GM19372 (cell line): Measurements from ENCODE around the gene ZFP36.
A peak's percentile ranks its signal among the peaks of the same experiment; 100 is the strongest.

Experiments
- ATAC-seq: cut with Tn5 transposase; IDR thresholded peaks from one replicate; pipeline ENCODE4 v1.9.1; 2021; ENCODE audit warnings: mild to moderate bottlenecking, low read depth, moderate library complexity; ENCODE audit not compliant: unreplicated experiment

The ZFP36 gene

DNA sequence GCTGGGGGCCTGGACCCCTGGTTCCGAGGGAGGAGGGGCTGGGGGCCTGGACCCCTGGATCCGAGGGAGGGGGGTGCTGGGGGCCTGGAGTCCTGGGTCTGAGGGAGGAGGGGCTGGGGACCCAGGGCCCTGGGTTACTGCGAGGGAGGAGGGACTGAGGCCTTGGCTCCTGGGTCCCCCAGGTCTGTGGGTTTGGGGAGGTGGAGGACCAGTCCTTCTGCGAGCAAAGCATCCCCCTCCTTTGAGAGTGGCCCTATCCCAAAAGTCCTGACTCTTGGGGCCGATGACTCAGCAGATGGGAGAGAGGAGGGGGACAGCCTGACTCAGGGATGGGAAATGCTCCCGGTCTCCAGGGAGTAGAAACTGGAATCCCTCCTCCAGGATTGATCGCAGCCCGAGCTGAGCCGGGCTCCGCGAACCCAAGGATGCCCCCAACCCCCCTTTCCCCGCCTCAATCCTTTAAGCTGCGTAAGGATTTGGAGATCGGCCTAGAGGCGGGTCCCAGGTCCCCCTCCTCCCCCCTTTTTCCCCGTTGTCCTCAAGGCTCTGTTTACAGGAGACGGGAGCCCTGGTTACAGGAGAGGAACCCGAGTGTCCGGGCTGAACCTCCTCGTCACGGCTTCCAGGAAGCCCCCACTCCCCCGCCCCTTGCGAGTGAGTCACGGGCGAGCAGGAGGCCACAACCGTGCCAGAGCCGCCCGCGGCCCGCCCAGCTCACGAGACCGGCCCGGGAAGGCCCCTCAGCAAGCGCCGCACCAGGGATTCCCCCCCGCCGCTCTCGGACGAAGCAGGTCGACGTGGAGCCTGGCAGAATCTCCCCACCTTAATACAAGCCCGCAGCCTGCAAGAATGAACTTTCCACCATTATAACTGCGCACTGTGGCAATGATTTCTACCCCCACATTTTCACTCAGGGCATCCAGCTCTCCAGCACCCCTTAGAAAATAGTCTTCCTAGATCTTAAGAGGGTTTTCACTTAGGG lies 3.0 kb upstream of the ZFP36 start:
- ATAC-seq, result no peak

DNA sequence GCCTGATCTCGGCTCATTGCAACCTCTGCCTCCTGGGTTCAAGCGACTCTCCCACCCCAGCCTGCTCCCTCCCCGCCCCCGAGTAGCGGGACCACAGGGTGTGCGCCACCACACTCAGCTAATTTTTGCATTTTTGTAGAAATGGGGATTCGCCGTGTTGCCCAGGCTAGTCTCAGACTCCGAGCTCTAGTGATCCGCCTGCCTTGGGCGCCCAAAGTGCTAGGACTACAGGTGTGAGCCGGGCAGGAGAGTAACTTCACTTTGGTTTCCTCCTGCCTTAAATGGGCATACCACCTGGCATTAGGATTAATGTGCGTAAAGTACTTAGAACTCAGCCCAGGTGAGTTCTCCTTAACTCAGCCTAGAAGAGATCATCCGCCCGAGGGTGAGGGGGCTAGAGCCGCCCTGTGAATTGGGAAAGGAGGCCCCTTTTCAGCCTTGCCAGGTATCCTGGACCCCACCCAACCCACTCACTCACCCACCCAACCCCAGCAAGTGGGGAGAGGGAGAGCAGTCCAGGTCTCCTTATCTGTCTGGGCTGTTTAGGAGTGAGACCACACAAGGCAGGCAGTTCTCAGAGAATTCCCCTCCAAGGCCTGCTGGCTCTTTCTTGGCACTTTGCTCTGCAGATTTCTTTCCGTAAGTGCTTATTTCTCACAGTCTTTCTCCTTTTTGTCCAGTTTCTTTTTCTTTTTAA lies 1.2 kb upstream of the ZFP36 start:
- no peak for ATAC-seq

DNA sequence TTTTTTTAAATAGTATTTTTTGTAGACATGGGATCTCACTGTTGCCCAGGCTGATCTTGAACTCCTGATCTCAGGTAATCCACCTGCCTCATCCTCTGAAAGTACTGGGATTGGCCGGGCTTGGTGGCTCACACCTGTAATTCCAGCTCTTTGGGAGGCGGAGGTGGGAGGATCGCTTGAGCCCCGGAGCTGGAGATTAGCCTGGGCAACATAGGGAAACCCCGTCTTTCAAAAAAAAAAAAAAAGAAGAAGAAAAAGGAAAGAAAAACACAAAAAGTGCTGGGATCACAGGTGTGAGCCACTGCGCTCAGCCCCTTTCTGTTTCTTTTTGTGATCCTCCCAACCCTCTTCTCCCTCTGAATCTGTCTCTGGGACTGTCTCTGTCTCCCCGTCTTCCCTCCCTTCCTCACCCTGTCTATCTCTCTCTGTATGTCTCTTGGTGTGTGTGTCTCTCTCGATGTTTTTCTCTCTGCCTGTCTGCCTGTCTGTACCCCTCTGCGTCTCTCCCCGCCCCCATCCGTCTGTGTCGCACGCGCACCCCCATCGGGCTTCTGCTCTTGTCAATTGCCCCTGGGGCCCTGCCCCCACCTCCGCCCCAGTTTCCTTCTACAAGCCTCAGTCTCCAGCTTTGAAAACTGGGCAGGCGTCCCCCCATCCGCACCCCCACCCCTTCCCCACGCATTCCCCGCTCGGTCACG lies 540 bp upstream of the ZFP36 start:
- ATAC-seq, result no peak

DNA sequence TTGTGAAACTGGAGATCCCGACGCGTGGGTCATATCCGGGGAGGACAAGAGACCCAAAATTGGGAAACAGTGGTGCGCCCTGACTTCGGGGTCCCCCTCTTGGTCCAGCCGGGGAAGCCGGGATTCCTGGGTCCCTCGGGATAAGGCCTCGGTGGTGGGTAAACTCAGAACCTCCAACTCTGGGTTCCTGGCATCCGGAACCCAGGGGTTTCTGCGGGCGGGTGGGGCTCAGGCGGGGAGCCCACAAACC lies 688 bp downstream of the ZFP36 start:
- ATAC-seq, result no peak

DNA sequence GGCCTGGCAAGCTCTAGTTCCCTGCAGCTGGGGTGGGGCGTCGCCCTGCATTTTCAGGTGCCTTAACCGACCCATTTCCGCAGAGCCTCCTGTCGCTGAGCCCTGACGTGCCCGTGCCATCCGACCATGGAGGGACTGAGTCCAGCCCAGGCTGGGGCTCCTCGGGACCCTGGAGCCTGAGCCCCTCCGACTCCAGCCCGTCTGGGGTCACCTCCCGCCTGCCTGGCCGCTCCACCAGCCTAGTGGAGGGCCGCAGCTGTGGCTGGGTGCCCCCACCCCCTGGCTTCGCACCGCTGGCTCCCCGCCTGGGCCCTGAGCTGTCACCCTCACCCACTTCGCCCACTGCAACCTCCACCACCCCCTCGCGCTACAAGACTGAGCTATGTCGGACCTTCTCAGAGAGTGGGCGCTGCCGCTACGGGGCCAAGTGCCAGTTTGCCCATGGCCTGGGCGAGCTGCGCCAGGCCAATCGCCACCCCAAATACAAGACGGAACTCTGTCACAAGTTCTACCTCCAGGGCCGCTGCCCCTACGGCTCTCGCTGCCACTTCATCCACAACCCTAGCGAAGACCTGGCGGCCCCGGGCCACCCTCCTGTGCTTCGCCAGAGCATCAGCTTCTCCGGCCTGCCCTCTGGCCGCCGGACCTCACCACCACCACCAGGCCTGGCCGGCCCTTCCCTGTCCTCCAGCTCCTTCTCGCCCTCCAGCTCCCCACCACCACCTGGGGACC lies 1.2 kb downstream of the ZFP36 start:
- ATAC-seq, result no peak

DNA sequence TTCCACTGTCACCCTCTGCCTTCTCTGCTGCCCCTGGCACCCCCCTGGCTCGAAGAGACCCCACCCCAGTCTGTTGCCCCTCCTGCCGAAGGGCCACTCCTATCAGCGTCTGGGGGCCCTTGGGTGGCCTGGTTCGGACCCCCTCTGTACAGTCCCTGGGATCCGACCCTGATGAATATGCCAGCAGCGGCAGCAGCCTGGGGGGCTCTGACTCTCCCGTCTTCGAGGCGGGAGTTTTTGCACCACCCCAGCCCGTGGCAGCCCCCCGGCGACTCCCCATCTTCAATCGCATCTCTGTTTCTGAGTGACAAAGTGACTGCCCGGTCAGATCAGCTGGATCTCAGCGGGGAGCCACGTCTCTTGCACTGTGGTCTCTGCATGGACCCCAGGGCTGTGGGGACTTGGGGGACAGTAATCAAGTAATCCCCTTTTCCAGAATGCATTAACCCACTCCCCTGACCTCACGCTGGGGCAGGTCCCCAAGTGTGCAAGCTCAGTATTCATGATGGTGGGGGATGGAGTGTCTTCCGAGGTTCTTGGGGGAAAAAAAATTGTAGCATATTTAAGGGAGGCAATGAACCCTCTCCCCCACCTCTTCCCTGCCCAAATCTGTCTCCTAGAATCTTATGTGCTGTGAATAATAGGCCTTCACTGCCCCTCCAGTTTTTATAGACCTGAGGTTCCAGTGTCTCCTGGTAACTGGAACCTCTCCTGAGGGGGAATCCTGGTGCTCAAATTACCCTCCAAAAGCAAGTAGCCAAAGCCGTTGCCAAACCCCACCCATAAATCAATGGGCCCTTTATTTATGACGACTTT lies 2.0 kb downstream of the ZFP36 start:
- ATAC-seq, result no peak

DNA sequence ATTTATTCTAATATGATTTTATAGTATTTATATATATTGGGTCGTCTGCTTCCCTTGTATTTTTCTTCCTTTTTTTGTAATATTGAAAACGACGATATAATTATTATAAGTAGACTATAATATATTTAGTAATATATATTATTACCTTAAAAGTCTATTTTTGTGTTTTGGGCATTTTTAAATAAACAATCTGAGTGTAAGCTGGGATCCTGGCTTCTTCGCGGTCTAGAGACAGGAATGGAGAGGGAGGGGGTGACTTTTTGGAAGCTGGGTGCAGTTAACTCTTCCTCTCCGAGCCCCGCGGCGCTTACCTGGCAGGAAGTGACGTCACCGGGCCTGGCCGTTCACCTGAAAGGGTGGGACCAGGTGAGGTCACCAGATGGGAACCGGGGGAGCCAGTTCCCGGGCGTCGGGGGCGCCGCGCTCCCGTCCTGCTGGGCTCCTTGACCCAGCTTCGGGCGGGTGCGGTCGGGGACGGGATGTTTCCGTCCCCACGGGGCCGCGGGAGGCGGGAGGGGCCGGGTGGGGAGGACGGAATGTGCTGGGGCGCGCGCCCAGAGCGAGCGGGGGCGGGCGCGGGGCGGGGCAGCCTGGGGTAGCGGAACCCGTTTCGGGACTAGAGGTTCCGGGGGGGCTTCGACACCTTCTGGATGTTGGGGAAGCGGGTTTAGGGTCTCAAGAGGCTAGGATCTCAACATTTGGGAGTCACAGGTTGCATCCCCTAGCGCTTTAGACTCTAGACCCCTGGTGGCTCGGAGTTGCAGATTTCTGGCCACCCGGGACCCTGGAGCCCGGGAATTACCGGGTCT lies 2.8 kb downstream of the ZFP36 start:
- no peak for ATAC-seq

DNA sequence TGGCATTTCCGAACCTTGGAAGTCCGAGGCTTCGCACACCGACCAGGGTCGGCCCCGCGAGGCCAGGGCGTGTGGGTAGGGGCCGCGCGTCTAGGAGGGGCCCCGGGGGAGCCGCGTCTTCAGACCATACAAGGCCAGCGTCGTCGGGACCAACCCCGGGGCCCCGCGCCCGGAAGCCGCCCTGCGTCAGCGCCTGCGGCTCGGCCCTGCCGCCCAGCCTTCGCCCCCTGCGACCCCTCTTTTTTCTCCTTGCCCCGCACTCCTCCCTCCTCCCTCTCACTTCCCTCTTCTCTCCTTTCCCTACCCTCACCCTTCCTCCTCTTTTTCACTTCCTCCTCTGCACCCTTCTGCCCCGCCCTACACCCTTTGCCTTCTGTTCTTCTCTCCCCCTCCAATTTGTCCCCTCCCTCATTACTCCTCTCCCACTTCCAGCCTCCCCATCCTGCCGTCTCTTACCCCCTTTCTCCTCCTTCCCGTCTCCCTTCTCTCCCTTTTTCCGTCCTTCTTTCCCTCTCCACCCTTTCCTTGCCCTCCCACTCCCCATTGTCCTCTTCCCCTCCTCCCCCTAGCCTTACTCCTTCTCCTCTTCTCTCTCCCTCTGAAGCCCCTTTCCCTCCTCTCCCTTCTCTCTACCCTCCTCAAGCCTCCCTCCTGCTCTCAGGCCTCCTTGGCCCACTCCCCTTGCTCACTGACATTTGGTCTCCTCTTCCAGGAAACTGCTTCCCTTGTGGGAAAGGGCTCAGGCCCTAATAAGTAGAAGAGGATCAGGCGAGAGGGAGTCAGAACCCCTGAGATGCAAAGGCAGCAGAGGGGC lies 3.6 kb downstream of the ZFP36 start:
- ATAC-seq, result no peak

DNA sequence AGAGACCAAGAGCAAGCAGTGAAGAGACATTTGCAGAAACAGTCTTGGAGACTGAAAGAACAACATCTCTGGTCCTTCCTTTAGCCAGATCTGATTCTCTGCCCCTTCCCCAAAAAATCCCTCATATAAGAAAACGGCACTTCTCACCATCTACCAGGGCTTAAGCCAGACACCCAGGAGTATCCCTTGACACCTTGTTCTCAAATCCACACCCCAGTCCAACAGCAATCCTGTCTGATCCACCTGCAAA lies 4.1 kb downstream of the ZFP36 start:
- ATAC-seq, result no peak

DNA sequence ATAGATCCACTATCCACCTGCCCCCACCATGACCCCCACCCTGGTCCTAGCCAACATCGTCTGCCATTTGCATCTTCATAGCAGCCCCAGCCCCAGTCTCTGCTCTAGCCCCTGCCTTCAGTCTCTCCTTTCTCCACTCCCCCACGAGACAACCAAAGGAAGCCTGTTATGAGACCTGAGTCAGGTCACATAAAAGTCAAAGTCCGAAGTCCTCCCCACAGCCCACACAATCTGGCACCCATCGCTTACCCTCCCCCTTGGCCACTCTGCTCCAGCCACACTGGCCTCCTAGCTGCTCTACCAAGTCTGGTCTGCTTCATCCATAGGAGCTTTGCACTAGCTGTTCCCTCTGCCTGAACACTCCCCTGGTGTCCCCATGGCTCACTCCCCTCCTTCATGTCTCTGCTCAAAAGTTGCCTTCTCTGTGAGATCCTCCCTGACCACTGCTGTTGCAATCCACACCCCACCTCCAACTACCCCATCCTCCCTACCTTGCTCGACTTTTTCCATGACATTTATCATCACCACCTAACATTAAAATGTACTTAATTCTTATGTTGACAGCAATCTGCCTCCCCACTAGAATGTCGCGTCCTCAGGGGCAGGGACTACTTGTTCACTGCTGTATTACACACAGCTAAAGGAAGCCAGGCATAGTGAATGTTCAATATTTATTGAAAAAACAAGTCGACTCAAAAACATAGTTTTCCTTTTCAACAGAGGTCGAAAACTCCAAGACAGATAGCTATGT lies 4.6 kb downstream of the ZFP36 start:
- ATAC-seq, result no peak

DNA sequence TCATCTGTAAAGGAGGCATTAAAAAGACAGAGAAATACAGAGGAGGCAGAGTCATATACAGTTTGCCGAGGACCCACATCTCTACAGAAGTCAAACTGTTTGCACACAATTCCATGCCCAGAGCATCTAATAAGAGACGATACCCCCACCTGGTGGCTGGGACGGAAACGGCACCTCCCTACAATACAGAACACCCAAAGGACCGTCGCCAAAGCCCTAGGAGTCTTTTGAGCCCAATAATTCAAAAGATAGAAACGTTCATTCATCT lies 5.1 kb downstream of the ZFP36 start:
- ATAC-seq, result peak; percentile 10

DNA sequence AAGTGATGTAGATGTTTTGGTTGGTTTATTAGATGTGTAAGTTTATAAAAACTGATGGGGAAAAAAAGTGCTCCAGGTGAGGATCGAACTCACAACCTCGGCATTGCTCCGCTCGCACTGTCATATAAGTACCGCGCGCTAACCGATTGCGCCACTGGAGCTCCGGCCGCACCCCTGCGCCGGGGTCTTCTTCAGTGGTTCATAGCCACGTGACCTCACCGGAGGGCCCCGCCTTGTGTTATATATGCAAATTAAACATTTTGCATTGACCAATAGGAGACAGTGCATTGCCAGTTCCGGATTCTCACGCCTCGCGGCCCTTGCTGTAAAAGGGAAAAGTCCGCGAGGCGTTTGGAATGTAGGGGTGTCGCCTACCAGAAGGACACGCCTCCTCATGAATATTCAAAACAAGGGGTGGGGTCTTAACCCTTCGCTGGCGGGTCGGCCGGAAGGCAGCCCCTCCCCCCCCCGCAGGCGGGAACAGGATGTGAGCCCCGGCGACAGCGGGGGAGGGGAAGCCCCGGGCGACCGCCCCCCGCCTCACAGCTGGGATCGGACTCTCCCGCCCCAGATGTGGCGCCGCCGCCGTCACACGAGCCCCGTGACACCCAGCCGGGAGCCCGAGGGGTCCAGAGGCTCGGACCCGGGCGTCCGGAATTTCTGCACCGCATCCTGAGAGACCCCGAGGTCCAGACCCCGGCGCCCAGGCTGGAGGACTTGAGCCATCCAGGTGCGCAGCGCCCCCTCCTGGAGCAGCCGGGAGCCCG lies 5.6 kb downstream of the ZFP36 start, which contains the start of gene PLEKHG2:
Gene PLEKHG2, plus strand, starts transcription at position 570 of the 767 bp plus-strand sequence. CDS start 1,418 bp downstream, outside the sequence.
- ATAC-seq, result peak; percentile 59

DNA sequence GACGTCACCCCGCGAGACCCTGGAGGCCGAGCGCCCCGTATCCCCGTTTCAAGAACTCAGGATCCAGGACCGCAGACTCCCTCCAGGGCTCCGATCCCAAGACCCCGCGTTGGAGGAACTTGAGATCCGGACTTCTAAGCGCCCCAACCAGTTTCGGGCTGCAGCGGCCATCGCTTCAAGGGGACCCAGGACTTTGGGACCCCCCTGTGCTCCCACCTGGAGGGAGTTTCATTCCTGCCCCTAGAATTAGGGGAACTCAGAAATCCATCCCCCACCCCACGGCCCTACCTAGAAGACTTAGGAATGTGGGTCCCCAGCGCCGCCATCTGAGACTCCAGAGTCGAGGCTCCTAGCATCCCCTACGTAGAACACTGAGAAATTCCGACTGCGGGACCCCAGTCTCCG lies 6.2 kb downstream of the ZFP36 start:
- no peak for ATAC-seq

DNA sequence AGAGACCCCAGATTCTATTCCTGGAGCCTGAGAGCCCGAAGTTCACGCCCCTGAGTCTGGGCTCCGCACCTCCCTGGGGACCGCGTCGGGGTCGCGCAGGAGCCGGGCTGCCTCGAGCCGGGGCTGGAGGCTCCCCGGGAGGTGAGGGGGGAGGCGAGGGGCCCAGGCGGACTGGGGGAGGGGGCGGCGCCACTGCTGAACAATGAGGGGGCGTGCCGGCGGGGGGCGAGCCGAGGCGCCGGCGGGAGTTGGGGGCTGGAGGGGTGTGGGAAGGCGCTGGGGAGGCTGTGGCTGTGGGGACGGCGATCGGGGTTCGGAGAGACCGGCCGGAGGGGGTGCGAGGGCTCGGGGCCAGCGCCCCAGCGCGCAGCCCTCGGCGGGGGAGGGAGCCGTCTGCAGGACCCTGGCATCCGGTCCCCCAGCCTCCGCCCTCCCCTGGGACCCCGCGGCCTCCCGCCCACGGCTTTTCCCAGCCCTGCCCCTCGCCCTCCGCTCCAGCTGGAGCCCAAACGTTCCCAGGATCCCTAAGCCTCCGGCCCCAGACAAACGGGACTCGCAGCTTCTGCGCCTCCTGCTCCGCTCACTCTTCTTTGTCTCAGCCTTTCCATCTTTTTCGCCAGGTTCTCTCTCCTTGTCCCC lies 6.7 kb downstream of the ZFP36 start:
- no peak for ATAC-seq

DNA sequence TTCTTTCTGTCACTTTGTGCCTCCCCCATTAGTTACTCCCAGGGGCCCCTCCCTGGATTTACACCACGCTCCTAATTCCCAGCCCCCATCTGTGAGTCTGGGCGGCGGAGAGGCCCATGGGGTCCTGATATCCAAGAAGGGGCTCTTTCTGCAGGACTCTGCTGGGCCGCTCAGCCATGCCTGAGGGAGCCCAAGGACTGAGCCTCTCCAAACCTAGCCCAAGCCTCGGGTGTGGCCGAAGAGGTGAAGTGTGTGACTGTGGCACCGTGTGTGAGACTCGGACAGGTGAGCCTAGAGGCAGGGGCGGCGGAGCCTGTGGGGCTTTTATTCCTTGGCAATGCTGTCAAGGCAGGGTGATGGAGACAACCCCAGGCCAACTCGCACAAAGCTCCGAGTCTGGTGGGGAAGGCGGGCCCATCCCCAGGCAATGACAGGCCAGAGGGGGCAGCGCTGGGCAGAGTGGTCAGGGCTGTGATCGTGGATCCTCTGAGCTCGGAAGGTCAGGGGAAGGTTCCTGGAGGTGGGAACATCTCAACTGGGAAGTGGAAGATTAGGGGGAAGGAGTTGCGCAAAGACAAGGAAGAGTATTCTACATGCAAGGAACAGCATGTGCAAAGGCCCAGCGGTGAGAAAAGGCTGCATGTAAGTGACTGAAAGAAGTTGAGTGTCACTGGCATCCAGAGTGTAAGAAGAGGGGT lies 7.4 kb downstream of the ZFP36 start:
- no peak for ATAC-seq
